ENCODE results near the gene CSGALNACT2.

Gene CSGALNACT2

DNA sequence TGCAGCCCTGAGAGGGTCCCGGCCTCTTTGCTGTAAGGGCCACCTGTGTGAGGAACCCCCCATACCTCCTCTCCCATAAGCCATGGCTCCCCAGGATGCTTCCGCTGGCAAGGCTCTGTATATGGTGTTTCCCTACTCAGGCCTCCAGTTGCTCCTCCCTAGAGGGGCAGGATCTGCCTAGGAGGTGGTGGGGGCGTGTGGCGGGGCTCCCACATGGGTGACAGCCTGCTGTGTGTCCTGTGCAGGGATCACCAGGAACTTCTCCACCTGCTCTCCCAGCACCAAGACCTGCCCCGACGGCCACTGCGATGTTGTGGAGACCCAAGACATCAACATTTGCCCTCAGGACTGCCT lies 25.7 kb upstream of the CSGALNACT2 start:
- DNase-seq (ENCODE audit: low read depth, low spot score) = no peak

DNA sequence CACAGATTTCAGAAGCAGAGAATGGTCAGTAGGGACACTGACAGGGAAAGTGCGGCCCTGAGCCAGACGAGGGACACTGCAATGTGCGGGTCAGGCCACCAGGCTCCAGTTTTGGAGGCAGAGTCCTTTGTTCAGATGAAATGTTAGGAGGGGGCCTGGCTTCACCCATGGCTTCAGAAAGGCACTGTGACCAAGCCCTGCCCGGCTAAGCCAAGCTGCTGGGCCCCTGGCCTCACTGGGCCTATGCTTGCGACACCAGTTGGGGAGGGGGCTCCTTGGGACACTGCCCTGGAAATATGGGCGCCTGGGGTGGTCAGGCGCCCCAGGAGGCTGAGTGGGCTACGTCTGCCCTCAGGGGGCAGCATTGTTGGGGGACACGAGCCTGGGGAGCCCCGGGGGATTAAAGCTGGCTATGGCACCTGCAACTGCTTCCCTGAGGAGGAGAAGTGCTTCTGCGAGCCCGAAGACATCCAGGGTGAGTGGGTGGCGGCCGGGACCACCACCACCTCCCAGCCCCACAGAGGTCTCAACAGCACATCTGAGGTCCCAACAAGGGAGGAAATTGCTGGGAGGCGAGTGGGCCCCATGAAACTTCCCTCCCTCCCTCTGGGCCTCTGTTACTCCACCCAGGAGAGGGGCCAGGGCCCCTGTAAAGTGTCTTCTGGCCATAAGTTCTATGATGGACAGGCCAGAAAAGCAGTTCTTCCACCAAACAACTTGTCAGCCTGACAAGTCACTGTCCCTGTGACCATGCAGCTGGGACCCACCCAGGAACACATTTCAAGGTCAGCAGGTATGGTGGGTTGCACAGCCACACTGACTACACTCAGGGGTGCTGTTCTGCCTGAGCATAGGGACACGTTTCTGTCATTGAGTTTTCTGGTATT lies 24.8 kb upstream of the CSGALNACT2 start:
- no peak for DNase-seq (ENCODE audit: low read depth, low spot score)

DNA sequence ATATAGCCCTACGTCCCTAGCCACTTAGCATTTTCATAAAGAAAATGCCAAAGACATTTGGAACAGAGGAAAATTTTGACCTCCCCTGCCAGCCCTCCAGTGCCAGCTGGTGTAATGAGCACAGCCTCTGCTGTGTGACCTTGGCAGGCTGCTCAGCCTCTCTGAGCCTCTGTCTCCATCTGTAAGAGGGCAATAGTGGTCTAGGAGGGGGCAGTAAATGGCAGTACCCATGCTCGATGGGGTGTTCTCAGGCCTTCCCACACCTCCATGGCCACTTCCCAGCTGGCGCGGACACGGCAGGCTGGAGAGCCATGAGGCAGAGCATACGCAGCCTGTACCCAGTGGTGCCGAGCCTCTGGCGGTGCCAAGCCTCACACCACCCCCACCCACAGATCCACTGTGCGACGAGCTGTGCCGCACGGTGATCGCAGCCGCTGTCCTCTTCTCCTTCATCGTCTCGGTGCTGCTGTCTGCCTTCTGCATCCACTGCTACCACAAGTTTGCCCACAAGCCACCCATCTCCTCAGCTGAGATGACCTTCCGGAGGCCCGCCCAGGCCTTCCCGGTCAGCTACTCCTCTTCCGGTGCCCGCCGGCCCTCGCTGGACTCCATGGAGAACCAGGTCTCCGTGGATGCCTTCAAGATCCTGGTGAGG lies 24.0 kb upstream of the CSGALNACT2 start:
- no peak for DNase-seq (ENCODE audit: low read depth, low spot score)

DNA sequence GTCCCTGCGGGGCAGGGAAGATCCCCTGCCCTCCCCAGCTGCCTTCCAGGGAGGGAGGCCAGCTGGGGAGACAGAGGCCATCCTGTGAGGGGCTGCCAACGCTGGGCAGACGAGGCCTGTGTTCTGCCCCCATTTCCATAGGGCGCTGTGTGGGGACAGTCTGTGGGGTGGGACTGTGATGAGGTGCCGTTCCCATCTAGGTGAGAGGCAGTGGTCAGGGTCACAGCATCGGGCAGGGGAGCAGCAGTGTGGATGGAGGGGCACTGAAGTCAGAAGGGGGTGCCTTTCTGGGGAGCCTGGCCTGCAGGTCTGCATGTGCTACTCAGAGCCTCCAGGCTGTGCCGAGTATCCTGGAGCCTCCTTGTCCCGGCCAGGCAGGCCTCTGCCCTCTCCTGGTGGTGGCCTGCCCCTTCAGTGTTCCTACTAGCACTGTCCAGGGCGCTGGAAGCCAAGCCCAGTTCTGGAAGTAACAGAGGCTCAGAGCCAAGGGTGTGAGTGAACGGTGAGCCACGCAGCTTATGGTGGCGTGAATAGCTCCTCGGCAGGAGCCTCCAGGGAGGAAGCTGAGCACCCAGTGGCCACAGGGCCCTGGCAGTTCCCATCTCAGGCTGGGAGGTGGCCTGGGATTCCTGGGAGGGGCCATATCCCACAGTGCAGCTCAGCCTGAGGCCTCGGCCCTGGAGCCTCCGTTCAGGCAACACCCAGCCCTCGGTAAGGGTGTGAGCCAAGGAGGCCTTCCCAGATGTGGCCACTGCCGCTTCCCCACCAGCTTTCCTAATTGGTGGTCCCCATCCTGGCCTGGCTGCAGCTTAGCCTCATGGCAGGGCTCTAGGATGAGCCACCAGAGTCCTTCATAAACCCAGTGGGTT lies 23.3 kb upstream of the CSGALNACT2 start:
- DNase-seq (ENCODE audit: low read depth, low spot score) = no peak

DNA sequence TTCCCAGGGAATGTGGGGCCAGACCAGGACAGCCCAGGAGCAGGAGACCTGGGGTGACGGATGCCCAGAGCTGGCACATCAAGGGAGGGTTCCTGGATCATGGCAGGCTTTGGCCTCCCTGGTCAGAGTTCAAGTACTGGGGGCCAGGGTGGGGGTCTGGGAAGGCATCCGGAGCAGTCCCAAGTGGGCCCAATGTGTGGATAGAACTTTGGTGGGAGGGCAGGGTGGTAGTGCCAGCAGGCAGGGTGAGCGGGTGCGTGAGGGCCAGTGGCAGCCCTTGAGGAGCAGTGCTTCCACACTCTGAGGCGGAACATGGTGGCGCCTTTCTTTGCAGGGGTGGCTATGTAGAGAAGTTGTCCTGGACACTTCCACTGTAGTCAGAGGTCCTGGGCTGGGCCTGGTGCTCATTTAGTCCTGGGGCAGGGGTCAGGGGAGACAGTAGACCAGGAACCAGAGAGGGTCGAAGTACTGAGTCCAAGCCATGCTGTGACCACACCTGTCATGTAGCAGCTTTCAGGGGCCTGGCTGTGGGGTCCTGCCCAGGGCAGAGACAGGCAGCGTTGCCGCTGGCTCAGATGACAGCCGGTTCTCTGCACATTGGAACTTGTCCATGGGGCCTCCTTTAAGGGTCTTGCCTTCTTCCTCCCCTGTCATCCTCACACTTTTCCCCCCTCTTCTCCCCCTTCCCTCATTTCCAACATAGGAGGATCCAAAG lies 22.2 kb upstream of the CSGALNACT2 start:
- no peak for DNase-seq (ENCODE audit: low read depth, low spot score)

DNA sequence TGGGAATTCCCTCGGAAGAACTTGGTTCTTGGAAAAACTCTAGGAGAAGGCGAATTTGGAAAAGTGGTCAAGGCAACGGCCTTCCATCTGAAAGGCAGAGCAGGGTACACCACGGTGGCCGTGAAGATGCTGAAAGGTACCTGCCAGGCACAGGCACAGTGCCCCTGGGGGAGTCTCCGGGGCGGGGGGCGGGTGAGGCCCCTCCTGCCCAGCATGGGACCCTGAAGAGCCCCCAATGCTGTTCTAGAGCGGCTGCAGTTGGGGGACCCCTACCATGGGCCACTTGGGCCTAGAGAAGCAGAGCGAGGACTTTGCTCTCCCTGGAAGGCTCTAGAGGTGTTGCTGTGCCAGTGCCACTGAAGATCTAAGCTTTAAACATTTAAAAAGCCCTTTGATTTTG lies 21.6 kb upstream of the CSGALNACT2 start:
- DNase-seq (ENCODE audit: low read depth, low spot score) = no peak

DNA sequence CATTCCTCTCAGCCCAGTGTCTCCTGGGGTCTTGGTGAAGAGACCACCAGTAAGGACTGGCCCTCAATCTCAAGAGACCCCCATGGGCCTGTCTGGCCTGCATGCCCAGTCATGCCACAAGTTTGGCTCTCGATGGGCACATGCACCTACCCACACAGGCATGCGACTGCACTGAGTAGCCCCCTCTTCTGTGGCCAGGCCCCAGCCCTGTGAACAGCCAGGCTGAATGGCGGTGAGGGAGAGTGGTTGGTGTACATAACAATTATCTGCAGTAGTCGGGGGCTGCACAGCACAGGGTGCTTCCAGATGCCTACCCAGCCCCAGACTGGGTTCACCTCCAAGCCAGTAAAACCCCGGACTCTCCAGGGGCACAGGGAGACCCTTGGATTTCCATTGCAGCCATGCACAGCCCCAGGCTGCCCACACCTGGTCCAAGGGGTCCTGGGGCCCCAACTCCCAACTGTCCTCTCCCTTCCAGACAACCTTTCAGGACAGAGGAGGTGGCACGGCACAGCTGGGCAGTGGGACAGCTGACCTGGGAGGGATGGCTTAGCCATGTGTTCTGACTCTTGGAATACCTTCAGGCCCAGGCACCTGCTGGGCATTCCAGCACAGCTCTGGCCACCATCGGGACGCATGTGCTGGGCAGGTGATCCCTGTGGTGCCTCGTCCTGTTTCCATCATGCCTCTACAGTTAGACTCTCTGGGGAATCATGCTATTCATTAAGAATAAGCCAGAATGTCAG lies 21.0 kb upstream of the CSGALNACT2 start:
- DNase-seq (ENCODE audit: low read depth, low spot score) = no peak

DNA sequence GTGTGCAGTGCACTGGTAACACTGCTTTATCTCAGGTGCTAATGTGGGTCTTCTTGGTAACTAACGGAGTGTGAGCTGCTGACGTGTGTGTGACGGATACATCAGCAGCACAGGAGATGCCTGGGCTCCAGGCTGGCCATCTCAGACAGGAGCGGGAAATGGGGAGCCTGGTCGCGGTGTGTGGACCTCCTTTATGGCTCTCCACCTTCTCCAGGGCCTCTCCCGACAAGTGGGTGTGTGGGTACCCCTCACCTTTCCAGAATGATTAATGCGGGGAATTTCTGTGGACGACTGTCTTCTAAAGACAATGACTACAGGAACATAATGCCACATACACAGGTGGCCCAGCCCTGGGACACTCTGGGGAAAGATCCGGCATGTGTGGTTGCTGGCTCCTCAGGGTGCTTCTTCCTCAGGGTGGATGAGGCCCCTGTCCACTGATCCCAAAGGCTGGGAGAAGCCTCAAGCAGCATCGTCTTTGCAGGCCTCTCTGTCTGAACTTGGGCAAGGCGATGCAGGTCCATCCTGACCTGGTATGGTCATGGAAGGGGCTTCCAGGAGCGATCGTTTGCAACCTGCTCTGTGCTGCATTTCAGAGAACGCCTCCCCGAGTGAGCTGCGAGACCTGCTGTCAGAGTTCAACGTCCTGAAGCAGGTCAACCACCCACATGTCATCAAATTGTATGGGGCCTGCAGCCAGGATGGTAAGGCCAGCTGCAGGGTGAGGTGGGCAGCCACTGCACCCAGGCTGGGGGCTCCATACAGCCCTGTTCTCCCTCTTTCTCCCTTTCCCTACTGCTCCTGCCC lies 20.3 kb upstream of the CSGALNACT2 start:
- no peak for DNase-seq (ENCODE audit: low read depth, low spot score)

DNA sequence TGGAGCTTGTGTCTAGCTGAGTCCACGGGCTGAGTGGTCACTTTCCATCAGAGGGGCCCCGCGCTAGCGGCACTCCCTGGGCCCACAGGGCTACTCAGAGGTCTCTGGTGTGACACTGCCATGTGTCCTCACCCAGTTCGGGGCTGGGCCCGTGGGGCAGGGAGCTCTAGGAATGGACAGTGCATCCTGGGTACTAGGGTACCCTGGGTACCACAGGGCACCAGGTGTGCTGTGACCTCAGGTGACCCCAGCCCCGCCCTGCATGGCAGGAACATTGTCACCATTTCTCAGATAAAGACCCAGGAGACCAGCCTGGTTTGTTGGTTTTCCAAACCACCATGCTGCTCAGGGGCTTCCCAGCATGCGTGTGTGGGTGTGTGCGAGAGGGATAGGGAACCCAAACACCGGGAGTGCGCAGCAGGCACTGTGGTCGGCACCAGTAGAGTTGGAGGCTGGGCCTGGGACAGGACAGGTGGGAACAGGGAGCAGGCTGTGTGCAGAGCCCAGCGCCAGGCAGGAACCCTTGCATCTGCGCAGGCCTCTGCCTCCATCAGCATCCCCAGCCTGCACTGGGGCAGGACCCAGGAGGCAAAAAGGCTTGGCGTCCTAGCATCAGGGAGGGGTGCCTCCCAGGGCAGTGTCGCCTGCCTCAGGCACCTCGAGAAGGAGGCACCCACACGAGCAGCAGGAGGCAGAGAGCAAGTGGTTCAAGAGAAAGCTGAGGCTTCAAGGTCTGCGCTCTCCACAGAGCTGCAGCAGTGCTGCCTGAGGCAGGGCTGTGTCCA lies 19.4 kb upstream of the CSGALNACT2 start:
- DNase-seq (ENCODE audit: low read depth, low spot score) = no peak

DNA sequence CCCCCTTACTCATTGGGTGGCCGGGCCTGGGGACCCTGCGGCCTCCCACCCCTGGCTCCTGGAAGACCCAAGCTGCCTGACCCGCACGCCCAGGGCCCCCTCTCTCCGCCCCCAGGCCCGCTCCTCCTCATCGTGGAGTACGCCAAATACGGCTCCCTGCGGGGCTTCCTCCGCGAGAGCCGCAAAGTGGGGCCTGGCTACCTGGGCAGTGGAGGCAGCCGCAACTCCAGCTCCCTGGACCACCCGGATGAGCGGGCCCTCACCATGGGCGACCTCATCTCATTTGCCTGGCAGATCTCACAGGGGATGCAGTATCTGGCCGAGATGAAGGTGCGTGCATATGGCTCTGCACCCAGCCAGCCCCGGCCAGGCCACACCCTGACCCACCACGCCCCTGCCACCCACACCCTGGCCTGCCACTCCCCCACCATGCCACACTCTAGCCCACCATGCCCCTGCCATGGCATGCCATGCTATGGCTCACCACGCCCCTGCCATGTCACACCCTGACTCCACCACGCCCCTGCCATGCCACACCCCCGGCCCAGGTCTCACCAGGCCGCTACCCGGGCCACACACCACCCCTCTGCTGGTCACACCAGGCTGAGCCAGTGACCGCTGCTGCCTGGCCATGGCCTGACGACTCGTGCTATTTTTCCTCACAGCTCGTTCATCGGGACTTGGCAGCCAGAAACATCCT lies 18.7 kb upstream of the CSGALNACT2 start:
- DNase-seq (ENCODE audit: low read depth, low spot score) = no peak

DNA sequence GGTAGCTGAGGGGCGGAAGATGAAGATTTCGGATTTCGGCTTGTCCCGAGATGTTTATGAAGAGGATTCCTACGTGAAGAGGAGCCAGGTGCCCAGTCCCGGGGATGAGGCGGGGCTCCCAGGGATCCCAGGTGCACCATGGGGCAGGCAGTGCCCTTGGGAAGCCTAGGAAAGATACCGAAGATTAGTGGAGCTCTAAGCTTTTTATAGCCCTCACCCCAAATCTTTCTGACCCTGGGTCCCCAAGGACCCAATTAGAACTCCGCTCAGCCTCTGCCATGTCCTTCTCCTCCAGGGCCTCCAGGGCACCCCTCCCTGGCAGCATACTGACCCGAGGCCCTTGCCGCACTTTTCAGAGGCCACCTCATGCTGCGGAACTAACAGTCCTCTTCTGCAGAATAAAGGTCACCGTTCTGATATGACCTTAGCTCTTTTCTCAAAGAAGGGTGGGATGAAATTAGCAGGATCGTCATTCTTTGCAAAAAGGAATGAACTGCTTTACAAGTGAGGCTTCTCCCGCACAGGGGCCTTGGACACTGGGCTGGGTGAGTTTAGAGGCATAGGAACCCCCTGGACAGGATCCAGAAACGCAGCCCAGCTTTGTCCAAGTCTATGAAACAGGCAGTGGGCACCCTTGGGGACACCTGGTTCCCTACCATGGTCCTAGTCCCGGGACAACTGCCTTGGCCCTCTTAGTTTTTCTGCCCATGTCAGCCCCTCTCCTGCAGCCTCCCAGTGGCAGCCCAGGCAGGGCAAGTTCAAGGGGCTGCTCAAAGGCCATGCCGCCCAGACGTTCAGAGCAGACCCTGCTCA lies 17.9 kb upstream of the CSGALNACT2 start:
- DNase-seq (ENCODE audit: low read depth, low spot score) = no peak

DNA sequence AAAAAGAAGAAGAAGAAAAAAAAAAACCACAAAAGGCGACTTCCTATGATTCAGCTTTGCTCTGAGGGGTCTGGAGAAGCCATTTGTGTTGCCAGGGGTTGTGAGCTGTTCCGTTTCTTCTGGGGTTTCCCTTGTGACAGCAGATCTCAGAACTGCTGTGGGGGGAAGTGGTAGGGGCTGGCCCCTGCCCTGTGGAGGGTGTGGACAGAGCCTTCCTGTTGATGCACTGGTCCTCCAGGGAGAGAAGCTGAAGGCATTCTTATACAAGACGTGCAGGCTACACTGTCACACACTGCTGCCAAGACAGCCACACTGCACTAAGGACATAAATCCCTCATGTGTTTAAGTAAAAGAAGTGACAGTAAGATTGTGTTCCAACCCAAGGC lies 17.3 kb upstream of the CSGALNACT2 start:
- DNase-seq (ENCODE audit: low read depth, low spot score) = no peak

DNA sequence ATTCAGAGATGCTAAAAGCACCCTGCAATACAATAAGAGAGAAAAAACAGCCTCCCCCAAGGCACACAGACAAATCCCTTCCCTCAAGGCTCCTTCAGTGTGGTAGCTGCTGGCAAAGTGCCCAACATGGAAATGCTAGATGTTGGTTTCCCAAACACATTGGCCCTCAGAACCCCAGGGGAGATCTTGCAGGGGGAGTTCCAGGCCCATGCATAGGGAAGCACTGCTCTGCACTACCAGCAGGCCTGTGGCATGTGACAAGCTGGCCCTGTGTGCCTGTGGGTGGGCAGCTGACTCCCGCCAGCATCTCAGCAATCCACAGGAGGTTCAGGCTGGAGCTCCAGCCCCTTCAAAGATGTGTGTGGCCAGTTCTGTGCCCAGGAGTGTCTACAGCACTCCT lies 16.8 kb upstream of the CSGALNACT2 start:
- peak; percentile 62 for DNase-seq (ENCODE audit: low read depth, low spot score)

DNA sequence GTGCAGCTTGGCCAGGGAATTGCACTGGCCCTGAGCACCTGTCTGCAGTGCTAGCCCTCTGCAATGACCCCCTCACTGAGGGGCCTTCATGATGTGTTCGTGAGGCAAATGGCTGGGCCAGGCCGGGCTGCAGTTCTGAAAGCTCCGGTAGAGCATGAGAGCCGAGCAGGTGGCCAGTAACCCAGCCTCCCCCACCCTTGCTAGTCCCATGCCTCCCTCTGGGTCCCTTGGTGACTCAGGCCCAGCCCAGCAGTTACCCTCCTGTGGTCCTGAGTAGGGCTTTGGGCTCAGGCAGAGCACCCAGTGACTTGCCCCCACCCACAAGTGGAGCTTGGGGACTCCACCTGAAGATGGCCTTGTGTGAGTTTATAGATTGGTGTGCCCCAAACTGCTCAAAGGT lies 16.1 kb upstream of the CSGALNACT2 start:
- no peak for DNase-seq (ENCODE audit: low read depth, low spot score)

DNA sequence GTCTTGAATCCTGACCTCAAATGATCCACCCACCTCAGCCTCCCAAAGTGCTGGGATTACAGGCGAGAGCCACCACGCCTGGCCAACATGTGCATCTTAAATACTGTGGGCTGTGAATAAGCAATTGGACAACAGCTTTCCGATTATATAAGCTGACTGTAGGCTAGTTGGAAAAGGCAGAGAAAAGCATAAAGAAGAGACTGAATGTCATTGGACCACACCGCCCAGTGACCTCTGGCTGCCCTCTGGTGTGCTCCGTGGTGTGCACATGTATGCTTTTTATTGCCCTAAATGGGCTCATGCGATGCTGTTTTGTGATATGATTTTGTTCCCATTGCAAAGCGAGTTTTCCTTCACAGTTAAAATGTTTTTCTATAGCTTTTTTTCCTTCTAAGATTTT lies 15.4 kb upstream of the CSGALNACT2 start:
- DNase-seq (ENCODE audit: low read depth, low spot score) = no peak

DNA sequence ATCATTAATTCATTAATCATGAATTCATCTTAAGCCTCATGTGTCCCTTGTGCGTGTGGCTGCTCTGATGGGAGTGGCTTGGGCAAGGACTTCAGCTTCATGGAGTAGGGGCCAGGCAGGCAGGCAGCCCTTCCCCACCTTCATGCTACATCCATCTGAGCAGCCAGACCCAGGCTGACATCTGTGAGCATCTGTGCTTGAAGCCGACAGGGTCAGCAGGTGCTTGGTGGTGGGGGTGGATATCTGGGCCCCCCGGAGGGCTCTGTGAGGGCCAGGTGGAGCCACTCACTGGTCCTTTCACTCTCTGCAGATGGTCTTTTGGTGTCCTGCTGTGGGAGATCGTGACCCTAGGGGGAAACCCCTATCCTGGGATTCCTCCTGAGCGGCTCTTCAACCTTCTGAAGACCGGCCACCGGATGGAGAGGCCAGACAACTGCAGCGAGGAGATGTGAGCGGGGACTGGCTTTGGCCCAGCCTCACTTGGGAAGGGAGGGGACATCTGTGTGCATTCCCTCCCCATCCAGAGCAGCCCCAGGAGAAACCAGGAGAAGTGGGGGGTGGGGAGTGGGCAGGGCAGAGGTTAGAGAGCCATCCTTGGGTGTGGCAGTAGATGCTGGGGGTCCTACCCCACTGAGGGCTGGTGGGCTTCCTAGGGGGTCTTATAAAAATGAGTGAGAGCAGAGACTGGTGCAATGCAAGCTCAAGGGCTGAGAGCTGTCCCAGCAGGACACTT lies 14.7 kb upstream of the CSGALNACT2 start:
- no peak for DNase-seq (ENCODE audit: low read depth, low spot score)

DNA sequence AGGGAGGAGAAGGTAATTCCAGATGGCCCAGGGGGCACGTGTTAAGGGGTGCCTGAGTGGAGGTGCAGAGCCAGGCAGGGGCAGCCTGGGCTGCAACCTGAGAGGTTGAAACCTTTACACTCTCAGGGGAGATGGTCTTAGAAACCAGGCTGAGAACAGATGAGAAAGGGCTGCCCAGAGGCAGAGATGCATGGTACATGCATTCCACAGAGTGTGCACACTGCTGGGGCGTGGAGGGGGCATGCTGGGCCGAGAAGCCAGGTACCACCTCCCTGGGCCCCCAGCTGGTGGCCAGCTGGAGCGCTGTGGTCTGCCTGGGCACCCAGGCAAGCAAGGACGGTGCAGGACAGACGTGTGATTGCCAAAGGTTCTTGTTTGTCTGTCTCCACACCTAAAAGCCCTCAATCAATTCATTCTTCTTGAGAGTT lies 14.1 kb upstream of the CSGALNACT2 start:
- no peak for DNase-seq (ENCODE audit: low read depth, low spot score)

All from smooth muscle cell of the brain vasculature (primary cell).